MG63 (cell line): Measurements from ENCODE around the gene RNFT2. TPM values are rescaled to one million over a fixed set of nuclear protein-coding genes. Genes with fewer than 3 reads are reported as not detected.

Experiments used
- DNase-seq: peaks from one replicate; pipeline ENCODE4 v3.0.0-alpha.2; 2020
- H3K27me3 ChIP-seq: fragments of 250-450 bp; sonication (Bioruptor Pico); 2 replicates; pipeline ENCODE4 v1.5.1; 2020; ENCODE audit warnings: mild to moderate bottlenecking, moderate library complexity
- H3K36me3 ChIP-seq: fragments of 250-450 bp; sonication (Bioruptor Pico); 2 replicates; pipeline ENCODE4 v1.5.1; 2020; ENCODE audit warnings: mild to moderate bottlenecking, moderate library complexity
- H3K4me3 ChIP-seq: fragments of 250-450 bp; sonication (Bioruptor Pico); 2 replicates; pipeline ENCODE4 v1.5.1; 2020; ENCODE audit warnings: mild to moderate bottlenecking, moderate library complexity
- H3K9me3 ChIP-seq: fragments of 250-450 bp; sonication (Bioruptor Pico); 2 replicates; pipeline ENCODE4 v1.5.1; 2020; ENCODE audit warnings: mild to moderate bottlenecking, moderate library complexity
- total RNA-seq: library from RNA; depleted of rRNA; stranded (reverse); fragments of >200 nt; shearing (Covaris generic); gene quantifications from 2 replicates; pipeline ENCODE4 v1.2.3, GENCODE V29; 2014; ENCODE audit warnings: low replicate concordance

RNFT2 gene
- total RNA-seq, 1 experiment from 2014 or later: 1.2 TPM

GRCh38 chr12:116703214-116703795 is 34.8 kb upstream of the RNFT2 start:
- no peaks in the 10 kb centered on the region for H3K36me3 ChIP-seq
- H3K27me3 ChIP-seq: no peaks in the 10 kb centered on the region
- peak; percentile 43 for DNase-seq
- H3K4me3 ChIP-seq: no peak overlapping the region
- no peaks in the 10 kb centered on the region for H3K9me3 ChIP-seq

GRCh38 chr12:116707751-116708150 is 30.4 kb upstream of the RNFT2 start:
- Histone ChIP-seq H3K36me3 (no peaks in the 10 kb centered on the region), H3K9me3 (no peaks in the 10 kb centered on the region), H3K4me3 (no peak overlapping the region), H3K27me3 (peaks cover 13% of the 10 kb centered on the region)
- DNase-seq: no peak

GRCh38 chr12:116708826-116709756 is 29.0 kb upstream of the RNFT2 start:
- H3K4me3 ChIP-seq: no peak overlapping the region
- no peaks in the 10 kb centered on the region for H3K36me3 ChIP-seq
- no peaks in the 10 kb centered on the region for H3K9me3 ChIP-seq
- DNase-seq: peak; percentile 44
- H3K27me3 ChIP-seq: peaks cover 13% of the 10 kb centered on the region

GRCh38 chr12:116709768-116710167 is 28.3 kb upstream of the RNFT2 start:
- Histone ChIP-seq H3K9me3 (no peaks in the 10 kb centered on the region), H3K27me3 (peaks cover 13% of the 10 kb centered on the region), H3K36me3 (no peaks in the 10 kb centered on the region), H3K4me3 (no peak overlapping the region)
- DNase-seq: no peak

- DNase-seq: no peak
- no peak overlapping the region for H3K4me3 ChIP-seq
- no peaks in the 10 kb centered on the region for H3K36me3 ChIP-seq
- H3K27me3 ChIP-seq: peaks cover 13% of the 10 kb centered on the region
- H3K9me3 ChIP-seq: no peaks in the 10 kb centered on the region
Measured at GRCh38 chr12:116710370-116711150, 27.6 kb upstream of the RNFT2 start.

DNA sequence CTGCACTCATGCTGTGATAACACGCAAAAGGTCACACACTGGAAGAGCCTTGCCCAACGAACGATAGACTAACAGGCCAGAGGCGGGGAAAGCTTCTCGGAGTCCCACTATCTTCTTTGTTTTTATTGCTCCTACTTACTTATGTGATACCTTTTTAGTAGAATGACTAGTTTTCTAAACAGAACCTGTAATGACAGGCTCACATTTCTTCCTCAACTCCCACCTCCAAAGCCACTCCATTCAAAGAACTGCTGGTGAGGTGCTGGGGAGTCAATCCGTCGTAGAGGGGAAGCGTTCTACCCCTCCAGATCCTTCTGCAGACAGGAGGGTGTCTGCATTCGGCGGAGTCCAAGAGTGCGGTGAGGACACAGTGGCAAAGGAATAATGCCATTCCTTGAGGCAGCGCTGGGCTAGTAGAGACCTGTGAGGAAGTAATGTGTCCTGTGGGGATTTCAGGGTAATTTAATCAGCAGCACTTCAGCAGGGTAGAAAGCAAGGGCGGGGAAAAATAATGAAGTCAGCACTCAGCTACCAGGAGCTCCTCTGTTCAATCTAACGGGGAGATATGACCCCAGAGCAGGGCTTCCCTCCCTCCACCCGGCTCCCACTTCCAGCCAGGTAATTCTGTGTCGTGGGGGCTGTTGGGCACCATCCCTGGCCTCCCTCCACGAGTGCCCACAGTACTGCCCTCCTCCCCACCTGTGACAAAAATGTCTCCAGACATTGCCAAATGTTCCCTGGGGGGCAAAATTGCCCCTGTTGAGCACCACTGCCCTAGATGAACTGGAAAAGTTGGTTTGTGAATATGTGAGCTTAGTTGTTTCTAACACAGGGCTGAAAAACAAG is 25.4 kb upstream of the RNFT2 start:
- no peak for DNase-seq
- Histone ChIP-seq H3K9me3 (no peaks in the 10 kb centered on the region), H3K36me3 (no peaks in the 10 kb centered on the region; the same call in none of the 2 replicates), H3K4me3 (no peak overlapping the region), H3K27me3 (peaks cover 13% of the 10 kb centered on the region)

DNA sequence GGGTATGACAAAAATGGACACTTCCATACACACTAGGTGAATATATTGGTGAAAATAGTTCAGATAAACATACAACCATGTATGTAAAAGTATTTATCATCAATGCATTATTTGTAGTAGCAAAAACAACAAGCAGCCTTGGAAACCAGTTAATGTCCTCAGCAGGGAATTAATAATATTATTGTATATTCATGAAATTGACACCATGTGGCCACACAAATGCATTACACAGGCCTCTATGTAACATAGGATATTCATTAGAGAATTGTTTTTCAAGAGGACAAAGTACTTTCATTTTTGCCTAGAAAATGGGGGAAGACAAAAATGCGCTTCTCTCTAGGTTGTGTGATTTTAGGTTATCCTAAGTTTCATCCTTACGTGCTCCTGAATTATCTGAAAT is 24.6 kb upstream of the RNFT2 start:
- no peaks in the 10 kb centered on the region; the same call in none of the 2 replicates for H3K36me3 ChIP-seq
- peaks cover 13% of the 10 kb centered on the region for H3K27me3 ChIP-seq
- H3K4me3 ChIP-seq: no peak overlapping the region
- no peak for DNase-seq
- H3K9me3 ChIP-seq: no peaks in the 10 kb centered on the region

- Histone ChIP-seq H3K4me3 (no peak overlapping the region), H3K27me3 (peaks cover 8% of the 10 kb centered on the region), H3K9me3 (no peaks in the 10 kb centered on the region), H3K36me3 (no peaks in the 10 kb centered on the region; the same call in none of the 2 replicates)
- no peak for DNase-seq
Measured at GRCh38 chr12:116714175-116714574, 23.9 kb upstream of the RNFT2 start.

GRCh38 chr12:116717466-116718437 is 20.4 kb upstream of the RNFT2 start:
- no peaks in the 10 kb centered on the region for H3K9me3 ChIP-seq
- no peaks in the 10 kb centered on the region; the same call in none of the 2 replicates for H3K36me3 ChIP-seq
- no peaks in the 10 kb centered on the region for H3K27me3 ChIP-seq
- no peak overlapping the region for H3K4me3 ChIP-seq
- no peak for DNase-seq

DNA sequence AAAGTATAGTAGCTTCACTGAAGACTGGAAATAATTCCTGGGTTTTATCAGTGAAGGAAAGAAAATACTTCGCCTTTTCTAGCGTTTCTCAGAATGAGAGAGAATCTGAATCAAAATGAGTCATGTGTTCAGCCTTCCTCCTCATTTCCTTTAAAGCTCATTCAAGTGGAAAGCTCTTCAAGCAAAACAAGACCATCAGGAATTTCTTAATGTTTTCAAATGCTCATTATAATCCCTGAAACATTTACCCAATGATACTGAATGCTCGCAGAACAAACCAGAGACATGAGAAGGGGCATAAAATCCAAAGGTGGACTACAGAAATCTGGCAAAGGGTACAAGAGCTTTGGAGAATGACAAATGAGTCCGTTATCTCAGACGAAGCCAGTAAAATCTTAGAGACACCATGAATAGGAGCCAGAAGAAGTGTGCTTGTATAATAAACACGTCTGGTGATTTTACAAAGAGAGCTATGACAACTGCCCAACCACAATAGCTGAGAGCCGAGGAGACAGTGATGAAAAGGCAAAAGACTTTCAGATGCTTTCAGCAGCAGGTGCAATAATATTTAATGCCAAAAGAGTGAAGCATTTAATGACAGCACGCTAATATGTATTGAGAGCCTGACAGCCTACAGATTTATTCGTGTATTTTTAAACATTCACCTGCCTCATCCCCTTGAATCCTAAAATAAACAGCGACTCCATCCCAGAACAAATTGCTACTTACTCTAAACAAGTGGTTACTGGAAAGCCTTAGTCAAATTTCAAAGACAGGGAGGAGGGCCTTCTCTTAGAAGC is 19.3 kb upstream of the RNFT2 start:
- no peak for DNase-seq
- no peak overlapping the region for H3K4me3 ChIP-seq

GRCh38 chr12:116719731-116720528 is 18.2 kb upstream of the RNFT2 start:
- no peak for DNase-seq
- H3K9me3 ChIP-seq: no peaks in the 10 kb centered on the region

More for the DNA sequence above, 19.3 kb upstream of the RNFT2 start:
- Histone ChIP-seq H3K36me3 (no peaks in the 10 kb centered on the region; the same call in none of the 2 replicates), H3K9me3 (no peaks in the 10 kb centered on the region), H3K27me3 (no peaks in the 10 kb centered on the region)

GRCh38 chr12:116722245-116722644 is 15.9 kb upstream of the RNFT2 start:
- H3K4me3 ChIP-seq: no peak overlapping the region
- H3K9me3 ChIP-seq: no peaks in the 10 kb centered on the region
- H3K27me3 ChIP-seq: no peaks in the 10 kb centered on the region
- no peaks in the 10 kb centered on the region for H3K36me3 ChIP-seq
- DNase-seq: no peak

More at GRCh38 chr12:116719731-116720528, 18.2 kb upstream of the RNFT2 start:
- Histone ChIP-seq H3K36me3 (no peaks in the 10 kb centered on the region; the same call in none of the 2 replicates), H3K4me3 (no peak overlapping the region), H3K27me3 (no peaks in the 10 kb centered on the region)

- Histone ChIP-seq H3K27me3 (no peaks in the 10 kb centered on the region), H3K36me3 (peaks cover 2% of the 10 kb centered on the region; the same call in 1 of the 2 replicates), H3K4me3 (no peak overlapping the region), H3K9me3 (no peaks in the 10 kb centered on the region)
- no peak for DNase-seq
Measured at GRCh38 chr12:116726694-116727093, 11.4 kb upstream of the RNFT2 start.

- no peak for DNase-seq
- Histone ChIP-seq H3K9me3 (no peaks in the 10 kb centered on the region), H3K27me3 (no peaks in the 10 kb centered on the region), H3K4me3 (no peak overlapping the region), H3K36me3 (peaks cover 2% of the 10 kb centered on the region; the same call in 1 of the 2 replicates)
Measured at GRCh38 chr12:116727261-116727660, 10.9 kb upstream of the RNFT2 start.
